DMS79 (cell line): Measurements from ENCODE around the gene ASZ1.

Experiments used
- DNase-seq: peaks from one replicate; lab custom pipeline; 2025; lab: John Stamatoyannopoulos, UW

The ASZ1 gene

DNA sequence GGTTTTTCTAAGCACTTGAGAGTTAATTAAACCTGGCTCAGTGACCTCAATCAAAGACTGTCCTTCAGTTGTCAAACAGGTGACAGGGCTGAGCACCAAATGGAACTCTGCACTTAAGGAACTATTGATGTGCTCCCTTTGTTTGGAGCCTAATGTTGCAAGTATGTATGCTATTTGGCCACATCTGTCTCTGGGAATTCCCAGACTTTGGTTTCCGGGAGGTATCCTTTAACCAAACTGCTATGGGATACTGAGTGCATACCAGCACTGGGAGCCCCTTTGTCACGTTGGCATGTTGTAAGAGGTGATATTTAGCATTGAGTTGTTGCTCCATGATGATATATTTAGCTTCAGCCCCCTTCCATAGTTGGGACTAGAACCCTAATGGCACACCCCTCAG is 25.2 kb downstream of the ASZ1 start:
- DNase-seq: no peak

- no peak for DNase-seq
Observed at GRCh38 chr7:117401293-117402002, 25.8 kb downstream of the ASZ1 start.

DNA sequence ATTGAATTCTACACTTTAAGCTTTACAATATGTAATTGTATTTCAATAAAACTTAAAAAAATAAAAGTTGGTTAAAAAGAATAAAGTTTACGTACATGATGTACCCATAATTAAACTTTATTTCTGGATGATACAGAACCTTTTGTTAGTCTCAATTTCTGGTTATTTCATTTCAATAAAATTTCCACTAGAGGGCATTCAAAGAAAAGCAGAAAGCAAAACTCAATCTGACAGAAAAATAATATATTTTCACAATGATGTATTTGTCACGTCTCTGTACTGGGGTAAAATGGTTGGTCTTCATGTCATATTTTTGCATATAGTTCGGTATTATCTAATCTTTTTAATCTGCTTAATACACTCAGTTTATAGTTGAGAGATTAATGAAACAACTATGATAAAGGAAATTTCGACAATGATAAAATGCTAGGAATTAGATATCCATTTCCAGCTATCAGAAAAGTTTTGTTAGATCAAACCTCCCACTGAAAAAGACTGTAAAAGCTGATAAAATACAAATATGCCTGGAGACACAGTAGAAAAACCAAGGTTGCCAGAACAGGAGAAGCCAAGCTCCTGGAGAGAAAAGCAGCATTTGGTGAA is 27.4 kb downstream of the ASZ1 start:
- DNase-seq: peak; percentile 17

- no peak for DNase-seq
Observed at GRCh38 chr7:117395743-117396142, 31.6 kb downstream of the ASZ1 start.

GRCh38 chr7:117393781-117394180 is 33.5 kb downstream of the ASZ1 start:
- DNase-seq: no peak

DNA sequence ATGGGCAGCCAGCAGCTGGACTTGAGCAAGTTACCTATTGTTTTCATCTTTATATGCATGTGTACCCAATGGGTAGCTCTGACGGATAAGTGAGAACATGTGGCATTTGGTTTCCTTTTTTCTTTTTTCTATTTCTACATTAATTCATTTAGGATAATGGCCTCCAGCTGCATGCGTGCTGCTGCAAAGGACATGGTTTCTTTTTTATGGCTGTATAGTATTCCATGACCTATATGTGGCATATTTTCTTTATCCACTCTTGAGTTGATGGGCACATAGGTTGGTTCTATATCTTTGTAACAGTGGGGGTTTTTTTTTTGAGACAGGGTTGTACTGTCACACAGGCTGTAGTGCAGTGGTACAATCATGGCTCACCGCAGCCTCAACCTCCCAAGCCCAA is 37.4 kb downstream of the ASZ1 start:
- no peak for DNase-seq

- DNase-seq: no peak
Observed at GRCh38 chr7:117386110-117386706, 41.1 kb downstream of the ASZ1 start.

DNA sequence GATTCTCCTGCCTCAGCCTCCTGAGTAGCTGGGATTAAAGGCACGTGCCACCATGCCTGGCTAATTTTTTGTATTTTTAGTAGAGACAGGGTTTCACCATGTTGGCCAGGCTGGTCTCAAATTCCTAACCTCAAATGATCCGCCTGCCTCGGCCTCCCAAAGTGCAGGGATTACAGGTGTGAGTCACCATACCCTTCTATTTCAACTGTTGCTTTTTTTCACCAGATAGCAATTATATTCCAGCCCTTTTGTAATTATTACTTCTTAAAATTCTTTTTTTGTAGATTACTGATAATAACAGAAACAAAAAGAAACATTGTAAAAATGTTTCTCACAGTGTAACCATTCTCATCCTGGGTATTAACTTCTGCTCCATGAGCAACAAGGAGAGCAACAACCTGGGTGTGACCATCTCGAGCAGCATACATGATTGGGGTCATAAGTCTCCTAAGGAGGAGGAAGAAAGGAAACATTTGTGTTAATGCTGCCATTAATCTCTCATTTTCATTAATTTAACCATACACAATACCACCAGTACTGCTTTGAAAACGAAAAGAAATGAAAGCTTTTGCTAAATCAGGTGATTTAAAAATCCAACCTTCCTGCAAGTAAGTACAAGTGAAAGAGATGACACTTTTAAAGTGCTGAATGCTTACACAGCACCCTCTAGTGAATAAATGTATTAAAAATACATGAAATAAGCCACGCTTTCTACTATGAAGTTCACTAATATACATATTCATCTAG is 41.8 kb downstream of the ASZ1 start:
- peak; percentile 9 for DNase-seq

DNA sequence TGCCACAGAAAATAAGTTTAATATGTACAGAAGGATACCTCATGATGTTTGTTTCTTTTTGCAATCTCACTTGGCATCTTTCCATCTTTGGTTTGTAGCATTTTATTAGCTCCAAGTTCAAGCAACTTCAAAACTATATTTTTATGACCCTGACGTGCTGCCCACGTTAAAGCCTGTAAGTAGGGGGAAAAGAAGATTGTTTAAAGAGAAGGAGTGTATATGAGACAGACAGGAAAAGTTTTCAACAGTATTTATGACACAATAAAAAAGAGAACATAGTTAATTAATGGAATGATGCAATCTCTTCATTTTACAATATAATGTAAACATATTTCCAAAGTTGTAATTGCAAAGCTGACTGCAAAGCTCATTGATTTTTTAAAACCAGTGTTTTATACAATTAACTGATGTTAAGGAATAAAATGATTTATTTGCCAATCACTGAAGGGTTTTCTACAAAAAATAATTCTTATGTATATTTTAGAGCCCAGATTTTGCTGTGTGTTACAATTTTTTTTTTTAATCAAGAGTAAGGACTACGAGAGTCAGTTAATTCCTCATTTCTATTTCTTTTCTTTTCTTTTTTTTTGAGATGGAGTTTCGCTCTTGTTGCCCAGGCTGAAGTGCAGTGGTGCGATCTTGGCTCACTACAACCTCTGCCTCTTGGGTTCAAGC is 42.5 kb downstream of the ASZ1 start:
- peak; percentile 29 for DNase-seq

- DNase-seq: no peak
Observed at GRCh38 chr7:117383483-117384189, 43.7 kb downstream of the ASZ1 start.

- DNase-seq: no peak
Observed at GRCh38 chr7:117383046-117383445, 44.2 kb downstream of the ASZ1 start.

DNA sequence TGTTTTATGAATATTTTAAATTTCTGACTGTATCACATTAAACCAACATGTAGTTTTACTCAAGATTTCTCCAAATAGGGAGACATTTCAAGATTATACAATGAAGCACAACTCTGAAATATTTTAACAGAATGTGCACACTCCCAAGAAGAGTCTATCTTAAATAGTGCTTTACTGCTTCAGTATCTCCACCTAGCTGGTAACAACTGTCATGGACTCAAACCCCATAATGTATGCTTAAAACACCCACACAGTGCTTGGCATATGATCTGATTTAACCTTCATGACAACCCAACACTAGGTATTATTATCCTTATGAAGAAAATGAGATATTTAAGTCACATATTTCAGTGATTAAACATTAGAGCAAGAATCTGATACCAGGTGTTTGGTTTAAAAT is 45.9 kb downstream of the ASZ1 start:
- no peak for DNase-seq

- no peak for DNase-seq
Observed at GRCh38 chr7:117375380-117375779, 51.9 kb downstream of the ASZ1 start.

DNA sequence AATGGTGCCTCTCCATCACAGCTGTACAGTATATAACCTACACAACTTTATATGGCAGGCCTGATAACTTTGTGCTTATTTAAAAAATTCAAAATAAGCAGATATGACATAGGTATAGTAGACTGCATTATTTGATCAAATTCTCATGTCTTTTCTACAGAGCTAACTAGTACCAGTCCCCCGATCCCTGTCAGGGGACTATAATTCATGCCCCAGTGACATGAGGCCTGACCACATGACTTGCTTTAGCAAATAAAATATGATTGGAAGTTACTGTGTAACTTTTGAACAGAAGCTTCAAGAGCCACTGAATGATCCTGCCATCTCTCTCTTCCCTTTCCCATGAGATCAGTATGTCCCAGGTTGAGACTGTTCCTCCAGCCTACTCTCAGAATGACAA is 55.2 kb downstream of the ASZ1 start:
- DNase-seq: no peak

DNA sequence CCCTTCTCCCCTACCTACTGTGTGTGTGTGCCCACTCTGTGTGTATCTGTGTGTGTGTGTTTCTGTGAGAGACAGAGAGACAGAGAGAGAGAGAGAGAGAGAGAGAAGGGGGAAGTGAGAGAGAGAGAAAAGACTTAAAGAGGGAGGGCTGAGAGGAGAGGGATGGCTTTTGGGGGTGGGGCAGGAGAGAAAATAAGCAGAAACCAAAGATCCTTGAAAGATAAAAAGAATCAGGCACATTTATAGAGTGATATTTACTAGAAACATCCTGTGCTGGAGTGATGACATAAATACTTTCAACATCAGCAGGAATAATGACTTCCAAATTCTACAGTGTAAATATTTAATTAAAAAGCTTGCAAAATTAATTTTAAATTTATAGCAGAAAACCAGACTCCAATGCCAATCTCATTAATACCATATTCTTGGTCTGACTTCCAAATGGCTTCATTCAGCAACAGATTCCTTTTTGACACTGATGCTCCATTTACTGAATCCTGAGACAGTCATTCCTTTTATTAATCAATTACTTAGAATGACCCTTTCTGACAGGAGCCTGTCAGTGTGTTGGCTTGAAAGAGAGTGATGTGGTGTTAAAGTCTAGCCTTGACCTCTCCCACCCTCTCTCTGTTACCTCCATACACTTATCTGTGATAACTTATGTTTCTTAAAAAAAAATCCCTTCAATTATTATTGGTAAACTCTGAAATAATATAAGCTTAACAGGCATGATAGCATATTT is 62.8 kb downstream of the ASZ1 start:
- DNase-seq: no peak

- DNase-seq: no peak
Observed at GRCh38 chr7:117362294-117362888, 64.9 kb downstream of the ASZ1 start.

GRCh38 chr7:117350027-117350426 is 77.3 kb downstream of the ASZ1 start:
- no peak for DNase-seq

- no peak for DNase-seq
Observed at GRCh38 chr7:117349570-117349969, 77.7 kb downstream of the ASZ1 start.

- no peak for DNase-seq
Observed at GRCh38 chr7:117347962-117348672, 79.2 kb downstream of the ASZ1 start.

DNA sequence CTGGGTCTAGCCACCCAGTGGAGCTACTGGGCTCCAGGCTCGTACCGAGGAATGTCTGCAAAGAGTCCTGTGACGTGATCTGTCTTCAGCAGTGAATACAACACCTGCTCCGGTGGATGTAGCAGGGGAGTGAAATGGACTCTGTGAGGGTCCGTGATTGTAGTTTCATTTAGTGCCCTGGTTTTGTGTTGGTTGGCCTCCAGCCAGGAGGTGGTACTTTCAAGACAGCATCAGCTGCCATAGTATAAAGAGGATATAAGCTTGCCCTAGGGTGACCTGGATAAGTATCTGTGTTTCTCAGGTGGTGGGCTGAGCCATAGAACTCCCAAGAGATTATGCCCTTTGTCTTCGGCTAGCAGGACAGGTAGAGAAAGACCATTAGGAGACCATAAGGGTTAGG is 79.8 kb downstream of the ASZ1 start:
- no peak for DNase-seq
